ENCODE results near the gene HBP1.

DNA sequence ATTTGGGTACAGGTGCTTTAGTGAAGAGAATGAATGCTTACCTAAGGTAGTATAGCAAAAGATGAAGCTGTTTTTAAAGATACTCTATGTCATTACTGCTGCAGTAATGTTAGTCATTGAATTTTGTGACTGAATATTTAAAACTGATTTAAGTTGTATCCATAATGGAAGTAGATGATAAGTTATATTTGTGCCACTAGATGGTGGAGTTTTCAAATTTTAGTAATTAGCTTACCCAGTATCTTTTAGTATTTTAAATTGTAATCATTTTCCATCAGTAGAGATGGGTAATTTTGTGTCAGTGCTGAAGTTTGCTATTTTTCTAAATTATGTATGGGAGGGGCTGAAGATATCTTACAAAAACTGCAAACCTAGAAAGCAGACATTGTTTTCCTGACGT lies 25.2 kb downstream of the HBP1 start:
- TF ChIP-seq, protein P1, sequence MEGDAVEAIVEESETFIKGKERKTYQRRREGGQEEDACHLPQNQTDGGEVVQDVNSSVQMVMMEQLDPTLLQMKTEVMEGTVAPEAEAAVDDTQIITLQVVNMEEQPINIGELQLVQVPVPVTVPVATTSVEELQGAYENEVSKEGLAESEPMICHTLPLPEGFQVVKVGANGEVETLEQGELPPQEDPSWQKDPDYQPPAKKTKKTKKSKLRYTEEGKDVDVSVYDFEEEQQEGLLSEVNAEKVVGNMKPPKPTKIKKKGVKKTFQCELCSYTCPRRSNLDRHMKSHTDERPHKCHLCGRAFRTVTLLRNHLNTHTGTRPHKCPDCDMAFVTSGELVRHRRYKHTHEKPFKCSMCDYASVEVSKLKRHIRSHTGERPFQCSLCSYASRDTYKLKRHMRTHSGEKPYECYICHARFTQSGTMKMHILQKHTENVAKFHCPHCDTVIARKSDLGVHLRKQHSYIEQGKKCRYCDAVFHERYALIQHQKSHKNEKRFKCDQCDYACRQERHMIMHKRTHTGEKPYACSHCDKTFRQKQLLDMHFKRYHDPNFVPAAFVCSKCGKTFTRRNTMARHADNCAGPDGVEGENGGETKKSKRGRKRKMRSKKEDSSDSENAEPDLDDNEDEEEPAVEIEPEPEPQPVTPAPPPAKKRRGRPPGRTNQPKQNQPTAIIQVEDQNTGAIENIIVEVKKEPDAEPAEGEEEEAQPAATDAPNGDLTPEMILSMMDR (IDR thresholded peaks at IDR 0.05): no peak
- TF ChIP-seq EP300 (IDR thresholded peaks at IDR 0.05) (no peak), POLR2A (IDR thresholded peaks at IDR 0.05; ENCODE audit: low read length) (no peak), TP53 (CRISPR knock-in tag; IDR thresholded peaks at IDR 0.05) (no peak), CHD4 (IDR thresholded peaks at IDR 0.05; ENCODE audit: borderline replicate concordance) (no peak), ESRRA (IDR thresholded peaks at IDR 0.05; ENCODE audit: borderline replicate concordance, low read length) (no peak), RAD21 (conservative IDR thresholded peaks at IDR 0.05 in 1 of 2, IDR thresholded peaks at IDR 0.05 in 1 of 2) (no peak)
- TF ChIP-seq, protein P2, sequence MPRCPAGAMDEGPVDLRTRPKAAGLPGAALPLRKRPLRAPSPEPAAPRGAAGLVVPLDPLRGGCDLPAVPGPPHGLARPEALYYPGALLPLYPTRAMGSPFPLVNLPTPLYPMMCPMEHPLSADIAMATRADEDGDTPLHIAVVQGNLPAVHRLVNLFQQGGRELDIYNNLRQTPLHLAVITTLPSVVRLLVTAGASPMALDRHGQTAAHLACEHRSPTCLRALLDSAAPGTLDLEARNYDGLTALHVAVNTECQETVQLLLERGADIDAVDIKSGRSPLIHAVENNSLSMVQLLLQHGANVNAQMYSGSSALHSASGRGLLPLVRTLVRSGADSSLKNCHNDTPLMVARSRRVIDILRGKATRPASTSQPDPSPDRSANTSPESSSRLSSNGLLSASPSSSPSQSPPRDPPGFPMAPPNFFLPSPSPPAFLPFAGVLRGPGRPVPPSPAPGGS (IDR thresholded peaks at IDR 0.05): no peak
- TF ChIP-seq, protein P3, sequence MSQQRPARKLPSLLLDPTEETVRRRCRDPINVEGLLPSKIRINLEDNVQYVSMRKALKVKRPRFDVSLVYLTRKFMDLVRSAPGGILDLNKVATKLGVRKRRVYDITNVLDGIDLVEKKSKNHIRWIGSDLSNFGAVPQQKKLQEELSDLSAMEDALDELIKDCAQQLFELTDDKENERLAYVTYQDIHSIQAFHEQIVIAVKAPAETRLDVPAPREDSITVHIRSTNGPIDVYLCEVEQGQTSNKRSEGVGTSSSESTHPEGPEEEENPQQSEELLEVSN (IDR thresholded peaks at IDR 0.05; ENCODE audit: borderline replicate concordance, low read depth): no peak

All from A549 (cell line).